H9 (cell line): ENCODE measurements around the gene PLOD1. TPM values are rescaled to one million over a fixed set of nuclear protein-coding genes. Genes with fewer than 3 reads are reported as not detected.

ENCODE experiments used
- DNase-seq: peaks from one replicate; pipeline ENCODE4 v3.0.0-alpha.2; 2017
- H2AFZ ChIP-seq: one replicate; pipeline ENCODE4 v1.6.1; 2013; ENCODE audit warnings: mild to moderate bottlenecking, low read length, control low read depth, moderate library complexity
- H2AK5ac ChIP-seq: 2 replicates; pipeline ENCODE4 v1.6.1; 2013; ENCODE audit warnings: low read length, control low read depth, mixed read lengths; ENCODE audit not compliant: insufficient read length
- H2BK120ac ChIP-seq: one replicate; pipeline ENCODE4 v1.6.1; 2013; ENCODE audit warnings: low read depth, mild to moderate bottlenecking, low read length, control low read depth, inconsistent platforms; ENCODE audit not compliant: poor library complexity, severe bottlenecking
- H2BK12ac ChIP-seq: 2 replicates; pipeline ENCODE4 v1.6.1; 2013; ENCODE audit warnings: low read length, control low read depth, mixed read lengths, low read depth; ENCODE audit not compliant: insufficient read length
- H2BK15ac ChIP-seq: 2 replicates; pipeline ENCODE4 v1.6.1; 2013; ENCODE audit warnings: low read depth, low read length, control low read depth
- H2BK20ac ChIP-seq: one replicate; pipeline ENCODE4 v1.6.1; 2013; ENCODE audit warnings: low read depth, mild to moderate bottlenecking, low read length, control low read depth, inconsistent platforms; ENCODE audit not compliant: poor library complexity, severe bottlenecking
- H2BK5ac ChIP-seq: 2 replicates; pipeline ENCODE4 v1.6.1; 2013; ENCODE audit warnings: low read length, control low read depth, mixed read lengths; ENCODE audit not compliant: insufficient read length
- H3K14ac ChIP-seq: 2 replicates; pipeline ENCODE4 v1.6.1; 2013; ENCODE audit warnings: low read length, control low read depth; ENCODE audit not compliant: insufficient read depth
- H3K18ac ChIP-seq: 2 replicates; pipeline ENCODE4 v1.6.1; 2013; ENCODE audit warnings: low read depth, mild to moderate bottlenecking, mixed read lengths, low read length, control low read depth; ENCODE audit not compliant: insufficient read length
- H3K23ac ChIP-seq: 2 replicates; pipeline ENCODE4 v1.6.1; 2013; ENCODE audit warnings: low read length, control low read depth, mixed read lengths, low read depth; ENCODE audit not compliant: insufficient read length
- H3K23me2 ChIP-seq: 2 replicates; pipeline ENCODE4 v1.6.1; 2013; ENCODE audit warnings: low read depth, mild to moderate bottlenecking, mixed read lengths, low read length, control low read depth; ENCODE audit not compliant: insufficient read length, poor library complexity, severe bottlenecking
- H3K27ac ChIP-seq: 2 replicates; pipeline ENCODE4 v1.5.1; 2013; ENCODE audit warnings: low read length, control low read depth, mixed read lengths, low read depth; ENCODE audit not compliant: insufficient read length
- H3K27me3 ChIP-seq: 2 replicates; pipeline ENCODE4 v1.6.1; 2013; ENCODE audit warnings: low read length, control low read depth, inconsistent platforms; ENCODE audit not compliant: insufficient read depth
- H3K4ac ChIP-seq: 2 replicates; pipeline ENCODE4 v1.6.1; 2013; ENCODE audit warnings: low read depth, mild to moderate bottlenecking, control low read depth, inconsistent platforms, low read length, moderate library complexity
- H3K4me1 ChIP-seq: 2 replicates; pipeline ENCODE4 v1.6.1; 2013; ENCODE audit warnings: low read length, control low read depth, inconsistent platforms; ENCODE audit not compliant: insufficient read depth
- H3K4me2 ChIP-seq: 2 replicates; pipeline ENCODE4 v1.6.1; 2013; ENCODE audit warnings: low read length, control low read depth, mixed read lengths; ENCODE audit not compliant: insufficient read length, insufficient read depth
- H3K56ac ChIP-seq: 2 replicates; pipeline ENCODE4 v1.6.1; 2013; ENCODE audit warnings: low read depth, mild to moderate bottlenecking, mixed read lengths, low read length, control low read depth; ENCODE audit not compliant: insufficient read length
- H3K79me1 ChIP-seq: 2 replicates; pipeline ENCODE4 v1.6.1; 2013; ENCODE audit warnings: low read depth, mild to moderate bottlenecking, moderate library complexity, low read length, control low read depth, inconsistent platforms; ENCODE audit not compliant: insufficient read depth, poor library complexity, severe bottlenecking
- H3K79me2 ChIP-seq: 2 replicates; pipeline ENCODE4 v1.6.1; 2013; ENCODE audit warnings: low read length, control low read depth, inconsistent platforms; ENCODE audit not compliant: insufficient read depth
- H3K9ac ChIP-seq: 2 replicates; pipeline ENCODE4 v1.6.1; 2013; ENCODE audit warnings: low read length, control low read depth, mixed read lengths; ENCODE audit not compliant: insufficient read length; ENCODE audit errors: extremely low read depth
- H3K9me3 ChIP-seq: one replicate; pipeline ENCODE4 v1.6.1; 2013; ENCODE audit warnings: low read depth, low read length, inconsistent platforms; ENCODE audit not compliant: control insufficient read depth
- H3T11ph ChIP-seq: one replicate; pipeline ENCODE4 v1.6.1; 2013; ENCODE audit warnings: mild to moderate bottlenecking, low read length, control low read depth, inconsistent platforms
- H4K20me1 ChIP-seq: one replicate; pipeline ENCODE4 v1.6.1; 2013; ENCODE audit not compliant: control insufficient read depth, insufficient read length, insufficient read depth
- H4K5ac ChIP-seq: 2 replicates; pipeline ENCODE4 v1.6.1; 2013; ENCODE audit warnings: low read depth, mild to moderate bottlenecking, mixed read lengths, low read length, control low read depth; ENCODE audit not compliant: insufficient read length
- H4K8ac ChIP-seq: replicated peaks from 2 replicates; pipeline ENCODE4 v1.6.1; 2013; ENCODE audit warnings: low read length, control low read depth, mixed read lengths, low read depth; ENCODE audit not compliant: insufficient read length
- H4K91ac ChIP-seq: 2 replicates; pipeline ENCODE4 v1.6.1; 2013; ENCODE audit warnings: low read depth, mild to moderate bottlenecking, moderate library complexity, mixed read lengths, low read length, control low read depth; ENCODE audit not compliant: insufficient read length
- H3K27ac Mint-ChIP-seq, 3 experiments: 2 replicates in 2 of 3; 3 replicates in 1 of 3; pipeline ENCODE4 v1.8.0; 2020 to 2021; ENCODE audit warnings: mixed read lengths in 3 of 3, mild to moderate bottlenecking in 1 of 3, moderate library complexity in 1 of 3
- H3K27me3 Mint-ChIP-seq: 2 replicates; pipeline ENCODE4 v1.8.0; 2021; ENCODE audit warnings: low read depth, mild to moderate bottlenecking, moderate library complexity, mixed read lengths
- H3K36me3 Mint-ChIP-seq, 3 experiments: 2 replicates in 2 of 3; 3 replicates in 1 of 3; pipeline ENCODE4 v1.8.0; 2020 to 2021; ENCODE audit warnings: low read depth in 3 of 3, mixed read lengths in 3 of 3; ENCODE audit not compliant: insufficient read depth in 1 of 3
- H3K4me1 Mint-ChIP-seq, 2 experiments: 2 replicates each; pipeline ENCODE4 v1.8.0; 2020; ENCODE audit warnings: mixed read lengths in 2 of 2
- H3K4me3 Mint-ChIP-seq, 2 experiments: 2 replicates in 1 of 2; 3 replicates in 1 of 2; pipeline ENCODE4 v1.8.0; 2020 to 2021; ENCODE audit warnings: mild to moderate bottlenecking in 2 of 2, mixed read lengths in 2 of 2, moderate library complexity in 1 of 2
- H3K9me3 Mint-ChIP-seq, 2 experiments: 2 replicates in 1 of 2; 3 replicates in 1 of 2; pipeline ENCODE4 v1.8.0; 2020; ENCODE audit warnings: mild to moderate bottlenecking in 2 of 2, mixed read lengths in 2 of 2, moderate library complexity in 1 of 2
- CTCF ChIP-seq: fragments of 200-600 bp; sonication (generic); conservative IDR thresholded peaks from 3 replicates; pipeline ENCODE4 v1.8.0; 2021; ENCODE audit warnings: antibody characterized with exemption, mild to moderate bottlenecking
- WGBS: extraction: QIAGEN DNeasy Blood & Tissue Kit; methylation state at CpG from one replicate; pipeline ENCODE4 v1.1.7; 2013; ENCODE audit warnings: missing lambda C conversion rate, low lambda C conversion rate, mixed read lengths; ENCODE audit not compliant: insufficient read length; ENCODE audit errors: extremely low coverage; 5-methylcytosine and 5-hydroxymethylcytosine counted together
- total RNA-seq: library from RNA; stranded (reverse); gene quantifications from 2 replicates; pipeline ENCODE4 v1.2.1, GENCODE V29; 2021

Gene PLOD1
- total RNA-seq, 1 experiment from 2014 or later, result 57.0 TPM

- no peak overlapping the region for H3K27ac ChIP-seq
- peaks cover 5 to 8% of the 10 kb centered on the region in 2 experiments; a peak in 3 of 4 replicates for H3K4me1 Mint-ChIP-seq
Observed at GRCh38 chr1:12012560-12013316, 78.2 kb downstream of the PLOD1 start.

More at GRCh38 chr1:12012560-12013316, 78.2 kb downstream of the PLOD1 start:
- no peak overlapping the region for H2AFZ ChIP-seq
- no peaks in the 10 kb centered on the region for H3K27me3 ChIP-seq
- no peak overlapping the region for H3K4me2 ChIP-seq
- H4K5ac ChIP-seq, result no peak overlapping the region
- no peaks in the 10 kb centered on the region for H3K27me3 Mint-ChIP-seq
- H2BK15ac ChIP-seq, result no peak overlapping the region
- no peak overlapping the region for H3K14ac ChIP-seq
- no peak overlapping the region for H4K91ac ChIP-seq
- H3K9ac ChIP-seq, result no peak overlapping the region
- no peaks in the 10 kb centered on the region for H4K20me1 ChIP-seq
- H3K23me2 ChIP-seq, result no peaks in the 10 kb centered on the region
- no peak overlapping the region for H3K23ac ChIP-seq
- H3K9me3 Mint-ChIP-seq, result peaks cover 3 to 8% of the 10 kb centered on the region in 2 experiments; a peak in 3 of 5 replicates
- no peaks in the 10 kb centered on the region; the same call in 1 of the 2 replicates for H3K4me1 ChIP-seq
- H3K27ac Mint-ChIP-seq, result no peak overlapping the region
- no peak for DNase-seq
- H2AK5ac ChIP-seq, result no peak overlapping the region
- TF ChIP-seq CTCF, result no peak
- H4K8ac ChIP-seq, result no peak overlapping the region
- H3K56ac ChIP-seq, result no peak overlapping the region
- no peak overlapping the region for H2BK12ac ChIP-seq
- H3K4me3 Mint-ChIP-seq, result no peak overlapping the region
- H3K18ac ChIP-seq, result no peak overlapping the region
- H2BK120ac ChIP-seq, result no peak overlapping the region
- no CpG with 5 or more reads among the region's 8 CpGs for WGBS
- no peak overlapping the region for H2BK5ac ChIP-seq
- H3K9me3 ChIP-seq, result no peaks in the 10 kb centered on the region
- no peak overlapping the region for H3T11ph ChIP-seq
- no peaks in the 10 kb centered on the region for H3K79me1 ChIP-seq
- H3K4ac ChIP-seq, result no peak overlapping the region
- peaks cover 31 to 53% (median 52%) of the 10 kb centered on the region in 3 experiments for H3K36me3 Mint-ChIP-seq
- no peak overlapping the region for H2BK20ac ChIP-seq
- no peaks in the 10 kb centered on the region for H3K79me2 ChIP-seq
